Measurements from ENCODE around the gene CAPG.
"Not testable (repeated sequence)": the region's sequence is repeated elsewhere in the genome, so short reads cannot be mapped to it uniquely, and the experiment has no call there.

Gene CAPG, protein sequence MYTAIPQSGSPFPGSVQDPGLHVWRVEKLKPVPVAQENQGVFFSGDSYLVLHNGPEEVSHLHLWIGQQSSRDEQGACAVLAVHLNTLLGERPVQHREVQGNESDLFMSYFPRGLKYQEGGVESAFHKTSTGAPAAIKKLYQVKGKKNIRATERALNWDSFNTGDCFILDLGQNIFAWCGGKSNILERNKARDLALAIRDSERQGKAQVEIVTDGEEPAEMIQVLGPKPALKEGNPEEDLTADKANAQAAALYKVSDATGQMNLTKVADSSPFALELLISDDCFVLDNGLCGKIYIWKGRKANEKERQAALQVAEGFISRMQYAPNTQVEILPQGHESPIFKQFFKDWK

DNA sequence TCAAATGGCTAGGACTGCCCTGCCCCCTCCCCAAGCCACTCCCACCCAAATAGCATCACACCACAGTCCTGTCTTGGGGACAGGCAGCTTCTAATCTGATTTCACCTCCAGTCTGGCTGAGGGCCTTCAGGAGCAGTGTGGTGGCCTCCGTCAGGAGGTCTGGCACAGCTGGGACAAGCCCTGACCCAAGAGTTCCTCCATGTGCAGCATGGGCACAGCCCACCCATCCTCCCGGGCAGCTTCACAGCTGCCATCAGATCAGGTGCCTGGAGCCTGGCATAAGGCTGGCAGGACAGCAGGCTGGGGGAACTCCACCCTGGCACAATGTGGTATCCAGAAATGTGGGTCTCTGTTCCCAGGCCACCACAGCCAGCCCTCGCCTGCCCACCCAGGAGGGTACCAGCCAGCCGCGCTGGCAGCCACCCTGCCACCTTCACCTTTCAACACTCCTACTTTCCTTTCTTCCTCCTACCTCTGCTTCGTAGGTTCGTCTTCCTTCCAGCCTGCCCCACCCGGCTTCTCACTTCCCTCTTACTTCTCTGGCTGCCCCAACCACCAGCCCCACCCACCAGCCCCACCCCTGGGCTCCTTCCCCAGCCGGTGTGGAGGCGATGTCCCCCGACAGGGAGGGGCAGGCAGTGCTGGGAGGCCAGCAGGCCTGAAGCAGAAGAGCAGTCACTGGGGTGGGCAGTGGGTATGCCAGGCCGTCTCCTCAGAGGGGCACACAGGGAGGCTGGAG, at the start of gene CAPG:
TSS of gene CAPG (minus strand) at position 522 of the 739 bp plus-strand sequence. CDS start 8,221 bp downstream, outside the sequence.
- DNase-seq (ENCODE audit: low read depth) = no peak

- DNase-seq (ENCODE audit: low read depth) = no peak
Measured at GRCh38 chr2:85459771-85460170, 49.6 kb upstream of the CAPG start.

- DNase-seq (ENCODE audit: low read depth) = no peak
Measured at GRCh38 chr2:85458601-85459563, 48.7 kb upstream of the CAPG start.

DNA sequence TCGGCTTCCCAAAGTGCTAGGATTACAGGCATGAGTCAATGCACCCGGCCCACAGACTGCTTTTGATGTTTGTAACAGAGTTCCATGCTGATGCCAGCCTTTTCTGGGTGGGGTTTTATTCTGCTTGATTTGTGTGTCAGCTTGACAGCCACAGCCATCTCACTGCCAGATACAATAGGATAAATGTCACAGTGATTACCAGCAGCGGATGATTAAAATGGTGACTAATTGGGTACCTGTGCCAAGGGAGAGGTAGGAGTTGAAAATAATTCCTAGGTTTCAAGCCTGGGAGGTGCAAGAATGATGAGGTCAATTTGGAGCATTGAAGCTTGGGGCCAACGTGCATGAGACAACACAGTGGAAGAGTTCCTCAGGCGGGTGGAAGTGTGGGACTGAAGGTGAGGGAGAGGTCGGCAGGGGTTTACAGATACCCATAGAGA, 47.7 kb upstream of the CAPG start:
- no peak for DNase-seq (ENCODE audit: low read depth)

DNA sequence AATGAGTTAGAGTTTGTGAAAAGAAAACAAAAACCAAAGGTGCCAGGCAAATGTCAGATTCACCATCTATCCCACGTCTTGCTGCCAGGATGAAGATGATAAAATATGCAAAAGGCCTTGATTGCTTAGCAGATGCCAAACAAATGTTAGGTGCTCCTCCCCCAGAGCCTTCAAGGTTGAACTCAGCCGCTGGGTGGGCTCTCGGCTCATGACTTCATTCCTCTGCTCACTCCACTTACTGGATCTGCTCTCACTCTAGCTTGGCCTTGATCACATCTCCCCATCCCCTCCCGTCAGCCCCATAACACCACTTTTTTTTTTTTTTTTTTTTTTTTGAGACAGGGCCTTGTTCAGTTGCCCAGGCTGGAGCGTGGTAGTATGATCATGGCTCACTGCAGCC, 46.9 kb upstream of the CAPG start:
- no peak for DNase-seq (ENCODE audit: low read depth)

DNA sequence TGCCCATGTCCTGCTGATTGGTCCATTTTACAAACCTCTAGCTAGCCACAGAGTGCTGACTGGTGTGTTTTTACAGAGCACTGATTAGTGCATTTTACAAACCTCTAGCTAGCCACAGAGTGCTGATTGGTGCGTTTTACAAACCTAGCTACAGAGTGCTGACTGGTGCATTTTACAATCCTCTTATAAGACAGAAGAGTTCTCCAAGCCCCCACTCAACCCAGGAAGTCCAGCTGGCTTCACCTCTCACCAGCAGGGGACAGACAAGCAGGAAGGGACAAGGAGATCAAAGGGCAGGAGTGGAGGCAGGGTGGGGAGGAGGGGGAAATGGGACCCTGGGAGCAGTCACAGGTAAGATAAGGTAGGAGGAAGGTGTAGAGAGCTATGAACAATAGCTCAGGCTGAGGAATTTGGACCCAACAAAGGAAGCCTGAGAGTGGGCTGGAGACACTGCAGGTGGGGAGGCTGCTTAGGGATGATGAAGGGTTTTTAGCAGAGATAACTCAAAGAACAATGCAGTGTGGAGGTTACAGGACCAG, 45.5 kb upstream of the CAPG start:
- no peak for DNase-seq (ENCODE audit: low read depth)

GRCh38 chr2:85453571-85453970, 43.4 kb upstream of the CAPG start:
- DNase-seq (ENCODE audit: low read depth) = no peak

DNA sequence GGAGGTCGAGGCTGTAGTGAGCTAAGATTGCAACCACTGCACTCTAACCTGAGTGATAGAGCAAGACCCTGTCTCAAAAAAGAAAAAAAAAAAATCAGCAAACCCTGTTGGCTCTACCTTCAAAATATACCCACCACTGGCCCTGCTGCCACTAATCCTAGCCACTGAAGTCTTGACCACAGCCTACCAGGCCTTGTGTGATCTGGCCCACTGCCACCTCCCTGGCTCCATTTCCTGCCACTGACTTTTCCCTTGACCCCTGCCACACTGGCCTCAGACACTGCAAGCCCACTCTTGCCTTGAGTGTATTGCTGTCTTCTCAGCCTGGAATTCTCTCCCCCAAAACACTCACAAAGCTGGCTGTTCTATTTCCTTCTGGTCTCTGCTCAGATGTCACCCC, 42.1 kb upstream of the CAPG start:
- DNase-seq (ENCODE audit: low read depth) = no peak

DNA sequence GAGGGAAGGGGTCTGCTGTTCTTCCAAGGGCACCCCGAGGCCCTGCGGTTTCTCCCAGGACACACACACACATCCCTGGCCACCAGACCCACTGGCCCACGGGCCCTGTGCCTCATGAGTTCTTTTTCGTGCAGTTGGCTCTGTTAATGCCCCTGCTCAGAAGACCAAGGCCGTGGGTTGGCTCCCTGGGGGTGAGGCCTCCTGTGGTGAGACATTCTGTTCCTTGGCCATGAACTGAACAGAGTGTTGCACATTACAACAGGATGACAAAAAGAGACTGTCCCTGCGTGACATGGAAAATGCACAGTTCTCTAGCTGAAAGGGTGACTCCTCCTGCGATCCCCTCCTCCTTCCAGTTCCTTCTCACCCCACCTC, 39.0 kb upstream of the CAPG start:
- no peak for DNase-seq (ENCODE audit: low read depth)

DNA sequence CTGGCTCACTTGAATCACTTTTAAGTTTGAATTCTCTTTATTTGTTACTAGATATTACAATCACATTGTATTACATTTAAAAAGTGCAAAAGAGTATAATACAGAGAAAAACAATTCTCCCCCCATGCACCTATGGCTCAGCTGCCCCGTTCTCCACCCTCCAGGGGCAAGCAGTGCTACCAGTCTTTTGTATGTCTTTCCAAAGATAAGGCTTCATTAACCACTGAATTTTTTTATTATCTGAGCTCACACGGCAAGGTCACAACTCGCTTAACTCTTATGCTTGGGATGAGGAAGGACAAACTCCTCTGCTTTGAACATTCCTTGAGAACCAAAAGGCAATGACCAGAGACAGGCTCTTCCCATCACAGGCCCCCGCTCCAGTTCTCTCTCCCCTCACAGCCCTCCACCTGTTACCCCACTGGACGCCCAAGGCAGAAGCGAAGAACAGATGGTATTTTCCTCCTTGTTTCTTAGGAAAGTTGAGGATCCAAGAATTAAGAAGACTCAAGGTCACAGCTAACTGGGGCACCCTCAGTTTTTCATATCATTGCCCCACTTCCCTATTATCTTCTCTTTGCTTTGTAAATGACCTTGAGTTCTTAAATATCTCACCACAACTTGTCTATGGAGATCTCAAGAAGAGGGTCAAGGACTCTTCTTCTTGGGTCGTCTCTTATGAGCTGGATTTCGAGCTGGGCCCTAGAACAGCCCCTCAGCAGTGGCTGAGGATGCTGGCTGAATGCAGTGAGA, 38.5 kb upstream of the CAPG start:
- DNase-seq (ENCODE audit: low read depth) = no peak

- no peak for DNase-seq (ENCODE audit: low read depth)
Measured at GRCh38 chr2:85447222-85447585, 37.0 kb upstream of the CAPG start.

DNA sequence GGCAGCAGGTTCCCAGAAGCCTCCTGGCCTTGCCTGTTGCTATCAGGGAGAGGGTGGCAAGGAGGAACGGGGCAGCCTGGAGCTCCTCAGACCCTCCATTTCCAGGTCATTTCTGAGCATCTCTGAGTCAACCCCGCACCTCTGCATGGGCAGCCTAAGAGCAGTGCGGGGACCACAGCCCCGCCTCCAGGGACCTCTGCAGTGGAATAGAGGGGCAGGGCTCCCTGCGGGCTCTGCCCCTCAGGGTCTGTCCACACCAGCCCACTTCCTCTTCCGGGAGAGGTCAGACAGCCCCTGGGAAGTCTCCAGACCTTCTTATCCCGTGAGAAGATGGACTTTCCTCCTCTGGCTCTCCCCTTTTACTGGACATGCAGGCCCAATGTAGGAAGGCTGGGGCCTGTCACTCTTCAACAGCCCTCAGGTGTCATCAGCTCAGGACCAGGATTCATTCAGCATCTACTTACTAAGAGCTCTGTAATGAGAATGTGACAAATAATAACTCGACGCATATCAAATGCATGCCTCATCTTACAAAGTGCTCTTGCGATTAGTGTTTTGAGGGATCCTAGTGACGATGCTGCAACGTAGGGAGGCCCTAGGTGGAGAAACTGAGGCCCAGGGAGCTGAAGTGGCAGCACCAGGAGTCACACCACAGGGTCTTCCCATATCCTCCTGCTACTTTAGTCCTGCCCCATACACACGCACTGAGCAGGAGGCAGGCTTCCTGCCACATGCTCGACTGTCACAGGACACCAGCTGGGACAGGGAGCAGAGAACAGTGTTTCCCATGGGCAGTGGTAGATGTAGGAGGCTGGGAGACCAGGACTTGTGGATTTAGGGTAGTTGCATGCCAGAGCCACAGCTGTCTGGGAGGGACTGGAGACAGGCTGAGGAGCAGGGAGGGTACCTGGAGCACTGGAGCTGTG, 36.4 kb upstream of the CAPG start:
- DNase-seq (ENCODE audit: low read depth) = no peak

DNA sequence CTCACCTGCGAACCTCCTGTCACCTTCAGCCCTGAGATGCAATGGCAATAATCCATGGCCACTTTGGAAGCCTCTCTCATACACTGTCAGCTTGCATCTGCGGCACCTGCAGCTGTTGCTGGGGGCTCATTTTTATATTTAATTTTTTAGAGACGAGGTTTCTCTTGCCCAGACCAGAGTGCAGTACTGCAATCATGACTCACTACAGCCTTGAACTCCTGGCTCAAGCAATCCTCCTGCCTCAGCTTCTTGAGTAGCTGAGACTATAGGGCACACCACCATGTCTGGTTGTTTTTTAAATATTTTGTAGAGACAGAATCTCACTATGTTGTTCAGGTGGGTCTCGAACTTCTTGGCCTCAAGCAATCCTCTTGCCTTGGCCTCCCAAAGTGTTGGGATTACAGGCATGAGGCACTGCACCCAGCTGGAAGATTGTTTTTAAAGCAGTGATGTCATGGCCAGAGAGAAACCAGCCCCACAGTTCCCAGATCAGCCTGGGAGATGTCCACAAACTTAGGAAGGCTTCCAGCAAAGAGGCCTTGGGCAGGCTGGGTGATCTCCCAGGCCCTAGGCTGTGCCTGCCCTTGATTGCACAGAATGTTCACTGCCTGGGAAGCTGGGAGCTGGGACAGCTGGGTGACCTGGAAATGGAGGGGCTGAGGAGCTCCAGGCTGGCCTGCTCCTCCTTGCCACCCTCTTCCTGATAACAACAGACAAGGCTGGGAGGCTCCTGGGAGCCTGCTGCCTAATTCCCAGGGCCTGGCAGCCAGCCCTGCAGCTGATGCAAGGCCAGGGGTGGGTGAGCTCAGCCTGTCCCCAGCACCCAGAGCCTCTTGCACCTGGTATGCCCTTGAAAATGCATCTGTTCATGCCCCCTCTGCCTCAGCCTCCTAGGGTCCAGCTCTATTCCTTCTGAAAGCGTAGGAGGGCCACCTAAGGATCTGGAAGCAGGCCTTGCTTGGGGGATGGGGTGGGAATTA, 35.4 kb upstream of the CAPG start:
- no peak for DNase-seq (ENCODE audit: low read depth)

DNA sequence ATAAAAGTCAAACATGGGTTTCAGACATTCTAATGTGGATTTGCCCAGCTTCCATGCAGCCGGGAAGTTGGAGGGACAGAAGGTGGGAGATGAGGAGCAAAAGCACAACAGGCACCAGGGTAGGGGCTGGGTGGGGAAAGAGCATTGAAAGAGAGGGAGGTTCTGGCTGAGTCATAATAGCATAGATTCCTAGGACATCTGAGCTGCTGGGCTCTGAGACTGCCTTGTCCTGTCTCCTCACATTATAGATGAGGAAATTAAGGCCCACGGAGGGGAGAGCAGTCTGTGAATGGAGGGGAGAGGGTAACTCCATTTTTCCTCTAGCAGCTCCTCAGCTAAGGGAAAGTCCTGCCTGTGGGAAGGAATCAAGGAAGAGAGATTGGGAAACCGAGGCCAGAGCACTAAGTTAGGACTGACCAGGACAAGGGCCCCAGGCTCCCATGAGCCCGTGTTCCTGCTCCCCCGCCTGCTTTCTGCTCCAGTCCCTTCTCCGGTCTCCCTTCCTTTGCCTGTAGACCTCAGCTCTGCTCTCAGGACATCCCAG, 34.5 kb upstream of the CAPG start:
- DNase-seq (ENCODE audit: low read depth) = no peak

DNA sequence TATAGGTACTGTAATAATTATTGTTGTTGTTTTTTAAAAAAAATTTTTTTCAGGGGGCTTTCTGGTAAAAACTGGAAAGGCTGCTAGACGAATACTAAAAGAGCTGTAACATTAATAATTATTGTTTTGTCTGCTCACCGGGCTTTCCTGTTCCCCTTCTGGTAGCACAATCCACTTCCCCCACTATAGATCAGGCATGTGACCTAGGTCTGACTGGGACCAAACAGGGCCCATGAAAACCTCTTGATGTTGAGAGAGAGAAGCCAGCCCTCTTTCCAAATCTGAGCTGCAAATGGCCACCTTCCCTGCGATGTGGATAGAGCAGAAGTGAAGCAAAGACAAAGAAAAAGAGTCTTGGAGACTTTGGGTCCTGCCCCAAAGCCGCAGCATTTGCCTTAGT, 31.7 kb upstream of the CAPG start:
- no peak for DNase-seq (ENCODE audit: low read depth)

GRCh38 chr2:85440729-85441128, 30.6 kb upstream of the CAPG start:
- DNase-seq (ENCODE audit: low read depth) = no peak

DNA sequence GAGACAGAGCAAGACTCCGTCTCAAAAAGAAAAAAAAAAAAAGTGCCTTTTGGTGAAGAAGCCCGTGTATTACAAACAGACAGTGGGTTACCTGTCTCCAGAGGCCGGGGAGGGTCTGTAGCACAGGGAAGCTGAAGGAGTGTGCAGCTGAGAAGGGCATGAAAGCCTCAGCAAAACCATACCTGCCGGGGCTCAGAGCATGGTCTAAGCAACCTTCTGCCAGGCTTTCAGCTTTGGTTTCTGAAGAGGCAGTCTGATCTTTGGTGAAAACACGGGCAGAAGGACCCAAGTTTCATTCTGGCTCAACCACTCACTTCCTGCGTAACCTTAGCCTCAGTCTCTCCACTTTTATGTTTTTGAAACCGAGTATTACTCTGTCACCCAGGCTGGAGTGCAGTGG, 29.8 kb upstream of the CAPG start:
- DNase-seq (ENCODE audit: low read depth) = no peak

DNA sequence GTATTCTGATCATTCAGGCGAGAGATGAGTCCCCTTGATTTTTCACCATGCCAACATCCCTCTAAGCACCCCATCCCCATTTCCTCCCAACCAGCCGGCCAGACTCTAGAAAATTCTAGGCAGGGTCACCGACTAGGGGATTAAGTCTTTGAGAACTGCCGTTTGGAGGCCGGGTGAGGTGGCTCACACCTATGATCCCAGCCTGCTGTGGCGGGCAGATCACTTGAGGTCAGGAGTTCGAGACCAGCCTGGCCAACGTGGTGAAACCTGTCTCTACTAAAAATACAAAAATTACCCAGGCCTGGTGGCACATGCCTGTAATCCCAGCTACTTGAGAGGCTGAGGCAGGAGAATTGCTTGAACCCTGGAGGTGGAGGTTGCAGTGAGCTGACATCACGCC, 29.4 kb upstream of the CAPG start:
- not testable (repeated sequence) for DNase-seq (ENCODE audit: low read depth)

GRCh38 chr2:85439025-85439472, 28.9 kb upstream of the CAPG start:
- no peak for DNase-seq (ENCODE audit: low read depth)

Data from stimulated activated CD8-positive, alpha-beta memory T cell treated with anti-CD3 and anti-CD28 coated beads, Interleukin-15, amount 100 ng/mL, for 24 hours (primary cell).